GM23248 (cell line): Measurements from ENCODE around the gene TRDMT1.

ENCODE experiments used
- EZH2 ChIP-seq: fragments of 200-600 bp; sonication (generic); IDR thresholded peaks from 2 replicates; pipeline ENCODE4 v1.6.1; 2018; ENCODE audit warnings: antibody characterized with exemption, mild to moderate bottlenecking; ENCODE audit not compliant: insufficient read depth, poor library complexity, severe bottlenecking
- EZH2phosphoT487 ChIP-seq: fragments of 200-600 bp; sonication (generic); IDR thresholded peaks from 2 replicates; pipeline ENCODE4 v1.6.1; 2018; ENCODE audit warnings: antibody characterized with exemption, moderate library complexity, mild to moderate bottlenecking, low read depth; ENCODE audit not compliant: insufficient read depth

- TF ChIP-seq EZH2 (no peak), EZH2phosphoT487 (no peak)
These were observed 62.9 kb downstream of the TRDMT1 start for GRCh38 chr10:17138460-17139042.
